OCI-LY7 (cell line): ENCODE measurements around the gene IPPK. TPM values are rescaled to one million over a fixed set of nuclear protein-coding genes. Genes with fewer than 3 reads are reported as not detected.

ENCODE experiments used
- BruUV-seq: library from RNA; stranded (reverse); fragments of 400-500 nt; replicated peaks from 2 replicates; lab custom pipeline; 2021; lab: Mats Ljungman, UMichigan
- CTCF ChIA-PET: fragments of 300-600 bp; sonication (Branson Sonifier 250); formaldehyde crosslinking; loops from one replicate; lab custom pipeline; 2022; ENCODE audit warnings: antibody characterized with exemption; ENCODE audit not compliant: unreplicated experiment; lab: Charles Lee
- POLR2A ChIA-PET: fragments of 300-600 bp; sonication (Branson Sonifier 250); formaldehyde crosslinking; loops from one replicate; lab custom pipeline; 2022; ENCODE audit warnings: antibody characterized with exemption; lab: Charles Lee
- DNase-seq: peaks from one replicate; pipeline ENCODE4 v3.0.0-alpha.2; 2015; ENCODE audit warnings: low spot score
- H2AFZ ChIP-seq: fragments of 200-600 bp; sonication (generic), shearing (Covaris generic); 2 replicates; pipeline ENCODE4 v1.6.1; 2014; ENCODE audit warnings: mild to moderate bottlenecking, antibody characterized with exemption, low read length, moderate library complexity
- H3K27ac ChIP-seq: fragments of 200-600 bp; sonication (generic); 2 replicates; pipeline ENCODE4 v1.5.1; 2014; ENCODE audit warnings: mixed run types, low read depth, mild to moderate bottlenecking, moderate library complexity, low read length, inconsistent platforms; ENCODE audit not compliant: poor library complexity, severe bottlenecking
- H3K36me3 ChIP-seq: fragments of 200-600 bp; sonication (generic); 2 replicates; pipeline ENCODE4 v1.6.1; 2014; ENCODE audit warnings: mild to moderate bottlenecking, antibody characterized with exemption, low read length, moderate library complexity, mixed read lengths; ENCODE audit not compliant: insufficient read depth
- H3K4me1 ChIP-seq: fragments of 200-600 bp; sonication (generic); 2 replicates; pipeline ENCODE4 v1.5.1; 2014; ENCODE audit warnings: mild to moderate bottlenecking, low read length; ENCODE audit not compliant: insufficient read depth, poor library complexity, severe bottlenecking
- H3K4me2 ChIP-seq: fragments of 200-600 bp; sonication (generic); 2 replicates; pipeline ENCODE4 v1.6.1; 2014; ENCODE audit warnings: mild to moderate bottlenecking, low read length
- H3K4me3 ChIP-seq: fragments of 200-600 bp; sonication (generic); 2 replicates; pipeline ENCODE4 v1.5.1; 2014; ENCODE audit warnings: mild to moderate bottlenecking, low read depth, low read length; ENCODE audit not compliant: poor library complexity, severe bottlenecking
- H3K79me2 ChIP-seq: fragments of 200-600 bp; sonication (generic); 2 replicates; pipeline ENCODE4 v1.6.1; 2016; ENCODE audit warnings: low read depth, mild to moderate bottlenecking, low read length, moderate library complexity, mixed read lengths; ENCODE audit not compliant: insufficient read depth
- H3K9me2 ChIP-seq: fragments of 200-600 bp; sonication (generic); 2 replicates; pipeline ENCODE4 v1.6.1; 2016; ENCODE audit warnings: mild to moderate bottlenecking, low read length, mixed read lengths; ENCODE audit not compliant: insufficient read depth
- H3K9me3 ChIP-seq: fragments of 200-600 bp; sonication (generic); 2 replicates; pipeline ENCODE4 v1.6.1; 2014; ENCODE audit warnings: mild to moderate bottlenecking, mixed run types, low read length, mixed read lengths
- H4K20me1 ChIP-seq: fragments of 200-600 bp; sonication (generic); 2 replicates; pipeline ENCODE4 v1.6.1; 2014; ENCODE audit warnings: mild to moderate bottlenecking, antibody characterized with exemption, low read length, moderate library complexity, mixed read lengths; ENCODE audit not compliant: insufficient read depth
- CTCF ChIP-seq: fragments of 200-600 bp; sonication (generic); conservative IDR thresholded peaks from 2 replicates; pipeline ENCODE4 v1.5.1; 2014; ENCODE audit warnings: mild to moderate bottlenecking, antibody characterized with exemption, low read length, moderate library complexity, mixed read lengths
- EZH2phosphoT487 ChIP-seq: fragments of 200-600 bp; sonication (generic); IDR thresholded peaks from 2 replicates; pipeline ENCODE4 v1.6.1; 2018; ENCODE audit warnings: low read depth, borderline replicate concordance, mild to moderate bottlenecking, mixed run types, antibody characterized with exemption, low read length, moderate library complexity, mixed read lengths
- intact Hi-C: fragments of 100-400 bp; cut with micrococcal nuclease; formaldehyde crosslinking; loops from one replicate; pipeline ENCODE4 v1.10.0; 2022; ENCODE audit not compliant: unreplicated experiment
- total RNA-seq, 2 experiments: library from RNA; depleted of rRNA in 1 of 2; stranded (reverse); fragments of >200 nt in 1 of 2; shearing (Covaris generic) in 1 of 2; gene quantifications; 2 replicates each; pipeline ENCODE4 v1.2.3, GENCODE V29; 2014 to 2022

Gene IPPK
- total RNA-seq, 2 experiments from 2014 or later, result 10.3 to 12.7 TPM

- intact Hi-C loops, result no loop called here
- H2AFZ ChIP-seq, result no peak overlapping the region
- H4K20me1 ChIP-seq, result no peaks in the 10 kb centered on the region
- no peak overlapping the region for H3K27ac ChIP-seq
- no peak for DNase-seq
- no peaks in the 10 kb centered on the region for H3K4me1 ChIP-seq
- no peaks in the 10 kb centered on the region for H3K36me3 ChIP-seq
- H3K9me2 ChIP-seq, result no peaks in the 10 kb centered on the region
- POLR2A ChIA-PET, result interaction anchor here (0.6 to 1.7 kb wide), 2 partner anchors 11 to 316 kb away, joined by 3 to 4 read pairs; no protein-coding TSS in a partner anchor
- H3K4me3 ChIP-seq, result no peak overlapping the region
- no peaks in the 10 kb centered on the region for H3K79me2 ChIP-seq
- BruUV-seq, result no TSS peak
- CTCF ChIA-PET, result no interaction called here
- TF ChIP-seq EZH2phosphoT487 (no peak), CTCF (no peak)
- no peaks in the 10 kb centered on the region for H3K9me3 ChIP-seq
- no peak overlapping the region for H3K4me2 ChIP-seq
Measured at GRCh38 chr9:92590377-92590776, 79.6 kb downstream of the IPPK start.

GRCh38 chr9:92589923-92590322, 80.0 kb downstream of the IPPK start:
- no peak overlapping the region for H2AFZ ChIP-seq
- CTCF ChIA-PET, result no interaction called here

More at GRCh38 chr9:92589923-92590322, 80.0 kb downstream of the IPPK start:
- H3K27ac ChIP-seq, result no peak overlapping the region
- TF ChIP-seq CTCF (no peak), EZH2phosphoT487 (no peak)
- POLR2A ChIA-PET, result interaction anchor here (0.5 to 1.7 kb wide), 3 partner anchors 11 to 316 kb away, joined by 3 to 4 read pairs (median 3); no protein-coding TSS in a partner anchor
- H3K4me1 ChIP-seq, result no peaks in the 10 kb centered on the region
- H3K9me2 ChIP-seq, result no peaks in the 10 kb centered on the region
- no peaks in the 10 kb centered on the region for H3K36me3 ChIP-seq
- BruUV-seq, result no TSS peak
- no peaks in the 10 kb centered on the region for H3K9me3 ChIP-seq
- no peak for DNase-seq
- no peaks in the 10 kb centered on the region for H3K79me2 ChIP-seq
- H3K4me2 ChIP-seq, result no peak overlapping the region
- H3K4me3 ChIP-seq, result no peak overlapping the region
- no peaks in the 10 kb centered on the region for H4K20me1 ChIP-seq
- intact Hi-C loops, result no loop called here
